OCI-LY7 (cell line): ENCODE data around the gene CSTF1. TPM values are rescaled to one million over a fixed set of nuclear protein-coding genes. Genes with fewer than 3 reads are reported as not detected.

Source experiments
- BruUV-seq: library from RNA; stranded (reverse); fragments of 400-500 nt; replicated peaks from 2 replicates; lab custom pipeline; 2021; lab: Mats Ljungman, UMichigan
- CTCF ChIA-PET: fragments of 300-600 bp; sonication (Branson Sonifier 250); formaldehyde crosslinking; loops from one replicate; lab custom pipeline; 2022; ENCODE audit warnings: antibody characterized with exemption; ENCODE audit not compliant: unreplicated experiment; lab: Charles Lee
- POLR2A ChIA-PET: fragments of 300-600 bp; sonication (Branson Sonifier 250); formaldehyde crosslinking; loops from one replicate; lab custom pipeline; 2022; ENCODE audit warnings: antibody characterized with exemption; lab: Charles Lee
- DNase-seq: peaks from one replicate; pipeline ENCODE4 v3.0.0-alpha.2; 2015; ENCODE audit warnings: low spot score
- H2AFZ ChIP-seq: fragments of 200-600 bp; sonication (generic), shearing (Covaris generic); 2 replicates; pipeline ENCODE4 v1.6.1; 2014; ENCODE audit warnings: mild to moderate bottlenecking, antibody characterized with exemption, low read length, moderate library complexity
- H3K27ac ChIP-seq: fragments of 200-600 bp; sonication (generic); 2 replicates; pipeline ENCODE4 v1.5.1; 2014; ENCODE audit warnings: mixed run types, low read depth, mild to moderate bottlenecking, moderate library complexity, low read length, inconsistent platforms; ENCODE audit not compliant: poor library complexity, severe bottlenecking
- H3K36me3 ChIP-seq: fragments of 200-600 bp; sonication (generic); 2 replicates; pipeline ENCODE4 v1.6.1; 2014; ENCODE audit warnings: mild to moderate bottlenecking, antibody characterized with exemption, low read length, moderate library complexity, mixed read lengths; ENCODE audit not compliant: insufficient read depth
- H3K4me1 ChIP-seq: fragments of 200-600 bp; sonication (generic); 2 replicates; pipeline ENCODE4 v1.5.1; 2014; ENCODE audit warnings: mild to moderate bottlenecking, low read length; ENCODE audit not compliant: insufficient read depth, poor library complexity, severe bottlenecking
- H3K4me2 ChIP-seq: fragments of 200-600 bp; sonication (generic); 2 replicates; pipeline ENCODE4 v1.6.1; 2014; ENCODE audit warnings: mild to moderate bottlenecking, low read length
- H3K4me3 ChIP-seq: fragments of 200-600 bp; sonication (generic); 2 replicates; pipeline ENCODE4 v1.5.1; 2014; ENCODE audit warnings: mild to moderate bottlenecking, low read depth, low read length; ENCODE audit not compliant: poor library complexity, severe bottlenecking
- H3K79me2 ChIP-seq: fragments of 200-600 bp; sonication (generic); 2 replicates; pipeline ENCODE4 v1.6.1; 2016; ENCODE audit warnings: low read depth, mild to moderate bottlenecking, low read length, moderate library complexity, mixed read lengths; ENCODE audit not compliant: insufficient read depth
- H3K9me2 ChIP-seq: fragments of 200-600 bp; sonication (generic); 2 replicates; pipeline ENCODE4 v1.6.1; 2016; ENCODE audit warnings: mild to moderate bottlenecking, low read length, mixed read lengths; ENCODE audit not compliant: insufficient read depth
- H3K9me3 ChIP-seq: fragments of 200-600 bp; sonication (generic); 2 replicates; pipeline ENCODE4 v1.6.1; 2014; ENCODE audit warnings: mild to moderate bottlenecking, mixed run types, low read length, mixed read lengths
- H4K20me1 ChIP-seq: fragments of 200-600 bp; sonication (generic); 2 replicates; pipeline ENCODE4 v1.6.1; 2014; ENCODE audit warnings: mild to moderate bottlenecking, antibody characterized with exemption, low read length, moderate library complexity, mixed read lengths; ENCODE audit not compliant: insufficient read depth
- EZH2phosphoT487 ChIP-seq: fragments of 200-600 bp; sonication (generic); IDR thresholded peaks from 2 replicates; pipeline ENCODE4 v1.6.1; 2018; ENCODE audit warnings: low read depth, borderline replicate concordance, mild to moderate bottlenecking, mixed run types, antibody characterized with exemption, low read length, moderate library complexity, mixed read lengths
- intact Hi-C: fragments of 100-400 bp; cut with micrococcal nuclease; formaldehyde crosslinking; loops from one replicate; pipeline ENCODE4 v1.10.0; 2022; ENCODE audit not compliant: unreplicated experiment
- total RNA-seq, 2 experiments: library from RNA; depleted of rRNA in 1 of 2; stranded (reverse); fragments of >200 nt in 1 of 2; shearing (Covaris generic) in 1 of 2; gene quantifications; 2 replicates each; pipeline ENCODE4 v1.2.3, GENCODE V29; 2014 to 2022
- TF ChIP-seq, protein P1 (sequence below): fragments of 200-600 bp; sonication (generic); conservative IDR thresholded peaks from 2 replicates; pipeline ENCODE4 v1.5.1; 2014; ENCODE audit warnings: mild to moderate bottlenecking, antibody characterized with exemption, low read length, moderate library complexity, mixed read lengths

The CSTF1 gene
- total RNA-seq, 2 experiments from 2014 or later = 52.1 to 56.0 TPM

DNA sequence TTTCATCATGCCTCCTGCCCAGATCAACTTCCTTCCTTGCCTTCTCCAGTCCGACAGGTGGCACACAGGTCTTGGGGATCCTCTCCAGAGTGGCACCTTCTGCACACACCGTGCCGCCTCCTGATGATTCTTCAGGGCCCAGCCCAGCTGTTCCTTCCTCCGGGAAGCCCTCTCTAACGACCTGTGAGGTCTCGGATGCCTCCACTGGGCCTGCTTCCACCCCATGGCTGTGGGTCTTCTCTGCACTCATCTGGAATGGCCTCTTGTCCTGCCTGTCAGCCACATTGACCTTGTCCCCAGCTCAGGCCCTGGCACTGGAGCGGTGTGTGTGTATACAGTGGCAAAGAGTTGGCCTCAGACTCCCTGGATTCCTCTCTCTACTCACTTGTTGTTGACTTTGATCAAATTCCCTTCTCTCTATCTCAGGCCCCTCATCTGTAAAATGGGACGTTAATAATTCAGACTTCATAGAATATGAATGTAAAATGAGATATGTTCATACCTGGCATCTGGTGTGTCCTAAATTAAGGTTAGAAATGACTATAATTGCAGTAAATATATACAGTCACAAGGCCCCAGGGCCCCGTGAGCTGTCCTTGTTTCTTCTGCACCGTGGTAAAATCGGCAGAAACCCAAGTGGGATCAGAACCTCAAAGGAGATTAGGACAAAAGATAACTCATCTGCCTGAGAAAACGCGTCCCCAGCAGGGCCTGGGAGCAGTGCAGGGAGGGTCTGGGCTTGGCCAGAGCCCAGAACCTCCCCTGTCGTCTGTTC is 32.1 kb upstream of the CSTF1 start:
- TF ChIP-seq, protein P1, sequence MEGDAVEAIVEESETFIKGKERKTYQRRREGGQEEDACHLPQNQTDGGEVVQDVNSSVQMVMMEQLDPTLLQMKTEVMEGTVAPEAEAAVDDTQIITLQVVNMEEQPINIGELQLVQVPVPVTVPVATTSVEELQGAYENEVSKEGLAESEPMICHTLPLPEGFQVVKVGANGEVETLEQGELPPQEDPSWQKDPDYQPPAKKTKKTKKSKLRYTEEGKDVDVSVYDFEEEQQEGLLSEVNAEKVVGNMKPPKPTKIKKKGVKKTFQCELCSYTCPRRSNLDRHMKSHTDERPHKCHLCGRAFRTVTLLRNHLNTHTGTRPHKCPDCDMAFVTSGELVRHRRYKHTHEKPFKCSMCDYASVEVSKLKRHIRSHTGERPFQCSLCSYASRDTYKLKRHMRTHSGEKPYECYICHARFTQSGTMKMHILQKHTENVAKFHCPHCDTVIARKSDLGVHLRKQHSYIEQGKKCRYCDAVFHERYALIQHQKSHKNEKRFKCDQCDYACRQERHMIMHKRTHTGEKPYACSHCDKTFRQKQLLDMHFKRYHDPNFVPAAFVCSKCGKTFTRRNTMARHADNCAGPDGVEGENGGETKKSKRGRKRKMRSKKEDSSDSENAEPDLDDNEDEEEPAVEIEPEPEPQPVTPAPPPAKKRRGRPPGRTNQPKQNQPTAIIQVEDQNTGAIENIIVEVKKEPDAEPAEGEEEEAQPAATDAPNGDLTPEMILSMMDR = no peak
- no peak for TF ChIP-seq EZH2phosphoT487
- ChIA-PET POLR2A (no interaction called here), CTCF (no interaction called here)
- Histone ChIP-seq H3K9me2 (no peaks in the 10 kb centered on the region), H3K4me3 (no peak overlapping the region), H3K9me3 (no peaks in the 10 kb centered on the region), H3K79me2 (no peaks in the 10 kb centered on the region), H2AFZ (no peak overlapping the region), H3K4me1 (peaks cover 3% of the 10 kb centered on the region), H4K20me1 (no peaks in the 10 kb centered on the region), H3K27ac (no peak overlapping the region), H3K36me3 (no peaks in the 10 kb centered on the region), H3K4me2 (no peak overlapping the region)
- no TSS peak for BruUV-seq
- intact Hi-C loops = no loop called here
- DNase-seq = no peak

DNA sequence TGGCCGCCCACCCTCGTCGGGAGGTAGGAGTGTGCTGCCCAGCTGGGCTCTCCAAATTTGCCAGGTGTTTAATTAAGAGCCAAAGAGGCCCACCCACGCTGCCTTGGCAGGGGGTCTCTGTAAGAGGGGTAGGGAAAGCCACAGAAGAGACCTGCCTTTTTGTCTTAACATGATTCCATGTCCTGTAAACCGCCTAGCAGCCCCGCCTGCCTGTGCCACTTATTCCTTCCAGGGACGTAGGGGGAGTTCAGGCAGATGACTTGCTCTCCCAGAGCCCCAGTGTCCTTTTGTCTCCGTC is 31.6 kb upstream of the CSTF1 start:
- BruUV-seq = no TSS peak
- CTCF ChIA-PET = no interaction called here
- H3K79me2 ChIP-seq = no peaks in the 10 kb centered on the region
- intact Hi-C loops = no loop called here
- H2AFZ ChIP-seq = no peak overlapping the region
- H3K9me2 ChIP-seq = no peaks in the 10 kb centered on the region
- H3K4me3 ChIP-seq = no peak overlapping the region
- POLR2A ChIA-PET = no interaction called here
- no peak for TF ChIP-seq EZH2phosphoT487
- TF ChIP-seq, protein P1 = no peak
- DNase-seq = no peak
- no peaks in the 10 kb centered on the region for H3K9me3 ChIP-seq
- no peak overlapping the region for H3K4me2 ChIP-seq
- peaks cover 3% of the 10 kb centered on the region for H3K4me1 ChIP-seq
- no peaks in the 10 kb centered on the region for H4K20me1 ChIP-seq
- H3K27ac ChIP-seq = no peak overlapping the region
- H3K36me3 ChIP-seq = no peaks in the 10 kb centered on the region

DNA sequence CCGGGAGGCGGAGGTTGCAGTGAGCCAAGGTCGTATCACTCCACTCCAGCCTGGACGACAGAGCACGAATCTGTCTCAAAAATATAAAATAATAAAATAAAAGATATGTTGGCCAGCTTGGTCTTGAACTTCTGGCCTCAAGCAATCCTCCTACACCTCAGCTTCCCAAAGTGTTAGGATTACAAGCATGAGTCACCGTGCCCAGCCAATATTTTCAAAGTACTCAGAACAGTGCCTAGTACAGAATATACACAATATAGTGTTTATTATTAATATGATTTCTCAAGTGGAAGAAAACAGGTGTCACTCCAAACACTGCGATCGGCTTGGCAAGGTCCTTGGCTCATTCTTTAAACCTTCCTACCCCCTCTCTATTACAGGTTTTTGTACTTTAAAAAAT is 30.5 kb upstream of the CSTF1 start:
- TF ChIP-seq EZH2phosphoT487 = no peak
- TF ChIP-seq, protein P1 = no peak
- Histone ChIP-seq H3K27ac (no peak overlapping the region), H4K20me1 (no peaks in the 10 kb centered on the region), H3K4me3 (no peak overlapping the region), H2AFZ (no peak overlapping the region), H3K4me2 (no peak overlapping the region), H3K9me3 (no peaks in the 10 kb centered on the region), H3K4me1 (peaks cover 3% of the 10 kb centered on the region), H3K36me3 (no peaks in the 10 kb centered on the region), H3K9me2 (no peaks in the 10 kb centered on the region), H3K79me2 (no peaks in the 10 kb centered on the region)
- ChIA-PET POLR2A (no interaction called here), CTCF (no interaction called here)
- intact Hi-C loops = no loop called here
- BruUV-seq = no TSS peak
- no peak for DNase-seq
